Measurements from ENCODE around the gene OR2H1.

GRCh38 chr6:29505808-29506207 lies 48.9 kb downstream of the OR2H1 start:
- TF ChIP-seq NEUROD1 (IDR thresholded peaks at IDR 0.05; ENCODE audit: borderline replicate concordance, low read depth, low read length, partially characterized antibody) (no peak), BCLAF1 (IDR thresholded peaks at IDR 0.05; ENCODE audit: borderline replicate concordance in 1 of 2, control insufficient read depth in 1 of 2, low read depth in 2 of 2, low read length in 1 of 2) (no peak), SMC3 (conservative IDR thresholded peaks at IDR 0.05; ENCODE audit: insufficient read depth, low read depth, low read length) (no peak), SMARCA4 (IDR thresholded peaks at IDR 0.05) (no peak), EZH2 (IDR thresholded peaks at IDR 0.05; ENCODE audit: borderline replicate concordance, low read depth, low read length) (no peak), MAZ (CRISPR knock-in tag; conservative IDR thresholded peaks at IDR 0.05 in 1 of 2, IDR thresholded peaks at IDR 0.05 in 1 of 2) (no peak)
- TF ChIP-seq, protein P1, sequence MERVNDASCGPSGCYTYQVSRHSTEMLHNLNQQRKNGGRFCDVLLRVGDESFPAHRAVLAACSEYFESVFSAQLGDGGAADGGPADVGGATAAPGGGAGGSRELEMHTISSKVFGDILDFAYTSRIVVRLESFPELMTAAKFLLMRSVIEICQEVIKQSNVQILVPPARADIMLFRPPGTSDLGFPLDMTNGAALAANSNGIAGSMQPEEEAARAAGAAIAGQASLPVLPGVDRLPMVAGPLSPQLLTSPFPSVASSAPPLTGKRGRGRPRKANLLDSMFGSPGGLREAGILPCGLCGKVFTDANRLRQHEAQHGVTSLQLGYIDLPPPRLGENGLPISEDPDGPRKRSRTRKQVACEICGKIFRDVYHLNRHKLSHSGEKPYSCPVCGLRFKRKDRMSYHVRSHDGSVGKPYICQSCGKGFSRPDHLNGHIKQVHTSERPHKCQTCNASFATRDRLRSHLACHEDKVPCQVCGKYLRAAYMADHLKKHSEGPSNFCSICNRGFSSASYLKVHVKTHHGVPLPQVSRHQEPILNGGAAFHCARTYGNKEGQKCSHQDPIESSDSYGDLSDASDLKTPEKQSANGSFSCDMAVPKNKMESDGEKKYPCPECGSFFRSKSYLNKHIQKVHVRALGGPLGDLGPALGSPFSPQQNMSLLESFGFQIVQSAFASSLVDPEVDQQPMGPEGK (CRISPR knock-in tag; IDR thresholded peaks at IDR 0.05; ENCODE audit: borderline replicate concordance) = no peak
